HG02588 (cell line): Measurements from ENCODE around the gene SIGLEC9.
"Not testable (repeated sequence)": the region's sequence is repeated elsewhere in the genome, so short reads cannot be mapped to it uniquely, and the experiment has no call there.

Experiments
- ATAC-seq: cut with Tn5 transposase; IDR thresholded peaks from one replicate; pipeline ENCODE4 v1.9.1; 2021; ENCODE audit warnings: mild to moderate bottlenecking, moderate library complexity; ENCODE audit not compliant: unreplicated experiment

The SIGLEC9 gene

GRCh38 chr19:51142809-51143475, 18.2 kb downstream of the SIGLEC9 start:
- ATAC-seq, result not testable (repeated sequence)

- no peak for ATAC-seq
Observed at GRCh38 chr19:51143486-51143885, 18.8 kb downstream of the SIGLEC9 start.

- ATAC-seq, result no peak
Observed at GRCh38 chr19:51144482-51145045, 19.9 kb downstream of the SIGLEC9 start.

- no peak for ATAC-seq
Observed at GRCh38 chr19:51145916-51146493, 21.3 kb downstream of the SIGLEC9 start.

- no peak for ATAC-seq
Observed at GRCh38 chr19:51146751-51147150, 22.0 kb downstream of the SIGLEC9 start.

GRCh38 chr19:51147663-51148062, 23.0 kb downstream of the SIGLEC9 start:
- ATAC-seq, result no peak

GRCh38 chr19:51148580-51148979, 23.9 kb downstream of the SIGLEC9 start:
- no peak for ATAC-seq

- no peak for ATAC-seq
Observed at GRCh38 chr19:51150627-51151026, 25.9 kb downstream of the SIGLEC9 start.

- ATAC-seq, result no peak
Observed at GRCh38 chr19:51156710-51157109, 32.0 kb downstream of the SIGLEC9 start.

- ATAC-seq, result no peak
Observed at GRCh38 chr19:51157265-51157664, 32.6 kb downstream of the SIGLEC9 start.

- no peak for ATAC-seq
Observed at GRCh38 chr19:51158474-51159129, 33.9 kb downstream of the SIGLEC9 start.

- no peak for ATAC-seq
Observed at GRCh38 chr19:51159656-51160055, 35.0 kb downstream of the SIGLEC9 start.

- ATAC-seq, result no peak
Observed at GRCh38 chr19:51161266-51161665, 36.6 kb downstream of the SIGLEC9 start.

GRCh38 chr19:51161867-51162496, 37.3 kb downstream of the SIGLEC9 start:
- ATAC-seq, result no peak

GRCh38 chr19:51163257-51163656, 38.6 kb downstream of the SIGLEC9 start:
- no peak for ATAC-seq

GRCh38 chr19:51164215-51164614, 39.5 kb downstream of the SIGLEC9 start:
- ATAC-seq, result no peak

- ATAC-seq, result no peak
Observed at GRCh38 chr19:51166846-51167490, 42.3 kb downstream of the SIGLEC9 start.

- ATAC-seq, result no peak
Observed at GRCh38 chr19:51168564-51169282, 44.0 kb downstream of the SIGLEC9 start.

GRCh38 chr19:51169283-51169918, 44.7 kb downstream of the SIGLEC9 start:
- not testable (repeated sequence) for ATAC-seq

- ATAC-seq, result no peak
Observed at GRCh38 chr19:51172223-51172622, 47.5 kb downstream of the SIGLEC9 start.
